Neural progenitor cell (in vitro differentiated cells): ENCODE data around the gene PNP. TPM values are rescaled to one million over a fixed set of nuclear protein-coding genes. Genes with fewer than 3 reads are reported as not detected.

ENCODE experiments used
- DNase-seq: peaks from one replicate; pipeline ENCODE4 v3.0.0-alpha.2; 2016; ENCODE audit warnings: low spot score
- H2AFZ ChIP-seq: fragments of 200-600 bp; sonication (generic); replicated peaks from 2 replicates; pipeline ENCODE4 v1.6.1; 2016; ENCODE audit warnings: antibody characterized with exemption
- H3F3A ChIP-seq: fragments of 200-600 bp; sonication (generic); 2 replicates; pipeline ENCODE4 v1.6.1; 2016; ENCODE audit warnings: antibody characterized with exemption, low read depth
- H3K27ac ChIP-seq: fragments of 200-600 bp; sonication (generic); 2 replicates; pipeline ENCODE4 v1.5.1; 2016; ENCODE audit warnings: mild to moderate bottlenecking
- H3K27me3 ChIP-seq: fragments of 200-600 bp; sonication (generic); 2 replicates; pipeline ENCODE4 v1.6.1; 2016; ENCODE audit warnings: mild to moderate bottlenecking, moderate library complexity
- H3K36me3 ChIP-seq: fragments of 200-600 bp; sonication (generic); 2 replicates; pipeline ENCODE4 v1.5.1; 2016
- H3K4me1 ChIP-seq: fragments of 200-600 bp; sonication (generic); 2 replicates; pipeline ENCODE4 v1.6.1; 2016; ENCODE audit warnings: mixed run types
- H3K4me2 ChIP-seq: fragments of 200-600 bp; sonication (generic); 2 replicates; pipeline ENCODE4 v1.6.1; 2016
- H3K4me3 ChIP-seq: fragments of 200-600 bp; sonication (generic); 2 replicates; pipeline ENCODE4 v1.5.1; 2016
- H3K79me2 ChIP-seq: fragments of 200-600 bp; sonication (generic); 2 replicates; pipeline ENCODE4 v1.6.1; 2016; ENCODE audit warnings: low read depth
- H3K9ac ChIP-seq: fragments of 200-600 bp; sonication (generic); 2 replicates; pipeline ENCODE4 v1.6.1; 2016
- H3K9me3 ChIP-seq: fragments of 200-600 bp; sonication (generic); 2 replicates; pipeline ENCODE4 v1.5.1; 2016; ENCODE audit warnings: low read depth
- H4K20me1 ChIP-seq: fragments of 200-600 bp; sonication (generic); 2 replicates; pipeline ENCODE4 v1.6.1; 2016; ENCODE audit warnings: low read depth
- H3K27ac Mint-ChIP-seq: 3 replicates; pipeline ENCODE4 v1.8.0; 2021; ENCODE audit warnings: mixed read lengths
- H3K27me3 Mint-ChIP-seq: 2 replicates; pipeline ENCODE4 v1.8.0; 2022; ENCODE audit warnings: low read depth, mild to moderate bottlenecking, inconsistent platforms, moderate library complexity, mixed read lengths; ENCODE audit not compliant: insufficient read depth
- H3K36me3 Mint-ChIP-seq: 3 replicates; pipeline ENCODE4 v1.8.0; 2021; ENCODE audit warnings: mixed read lengths
- H3K4me1 Mint-ChIP-seq: 3 replicates; pipeline ENCODE4 v1.8.0; 2021; ENCODE audit warnings: mixed read lengths
- H3K4me3 Mint-ChIP-seq: 3 replicates; pipeline ENCODE4 v1.8.0; 2021; ENCODE audit warnings: mild to moderate bottlenecking, moderate library complexity, mixed read lengths
- H3K9me3 Mint-ChIP-seq: 3 replicates; pipeline ENCODE4 v1.8.0; 2020; ENCODE audit warnings: mixed read lengths
- CTCF ChIP-seq: fragments of 200-600 bp; sonication (generic); IDR thresholded peaks from 2 replicates; pipeline ENCODE4 v1.5.1; 2017; ENCODE audit warnings: antibody characterized with exemption, mild to moderate bottlenecking
- EZH2 ChIP-seq: fragments of 200-600 bp; sonication (generic); IDR thresholded peaks from 2 replicates; pipeline ENCODE4 v1.6.1; 2017; ENCODE audit warnings: antibody characterized with exemption, mild to moderate bottlenecking, moderate library complexity
- EZH2phosphoT487 ChIP-seq: fragments of 200-600 bp; sonication (generic); IDR thresholded peaks from 2 replicates; pipeline ENCODE4 v1.6.1; 2017; ENCODE audit warnings: antibody characterized with exemption
- total RNA-seq: library from RNA; depleted of rRNA; stranded (reverse); fragments of >200 nt; gene quantifications from 2 replicates; pipeline ENCODE4 v1.2.3, GENCODE V29; 2015; ENCODE audit warnings: low replicate concordance

PNP gene
- total RNA-seq, 1 donor from 2014 or later, result 43.6 TPM

GRCh38 chr14:20492486-20492885, 23.3 kb downstream of the PNP start:
- Histone ChIP-seq H3K4me3 (no peak overlapping the region), H3F3A (no peaks in the 10 kb centered on the region), H2AFZ (no peak overlapping the region), H3K27me3 (no peaks in the 10 kb centered on the region), H3K36me3 (no peaks in the 10 kb centered on the region), H3K9me3 (no peaks in the 10 kb centered on the region), H3K79me2 (no peaks in the 10 kb centered on the region), H4K20me1 (no peaks in the 10 kb centered on the region), H3K27ac (no peak overlapping the region), H3K9ac (no peak overlapping the region), H3K4me1 (no peaks in the 10 kb centered on the region), H3K4me2 (no peak overlapping the region)
- Mint-ChIP-seq H3K36me3 (no peaks in the 10 kb centered on the region), H3K27ac (no peak overlapping the region), H3K4me1 (peaks cover 3% of the 10 kb centered on the region), H3K4me3 (no peak overlapping the region), H3K27me3 (peaks cover 2% of the 10 kb centered on the region), H3K9me3 (no peaks in the 10 kb centered on the region)
- DNase-seq, result no peak
- TF ChIP-seq EZH2phosphoT487 (no peak), EZH2 (no peak), CTCF (no peak)

GRCh38 chr14:20493634-20494033, 24.4 kb downstream of the PNP start:
- Mint-ChIP-seq H3K27me3 (no peaks in the 10 kb centered on the region), H3K9me3 (no peaks in the 10 kb centered on the region), H3K4me3 (no peak overlapping the region), H3K27ac (no peak overlapping the region), H3K36me3 (no peaks in the 10 kb centered on the region), H3K4me1 (peaks cover 4% of the 10 kb centered on the region)
- Histone ChIP-seq H3K4me1 (no peaks in the 10 kb centered on the region), H3K27me3 (no peaks in the 10 kb centered on the region), H3K27ac (no peak overlapping the region), H3K9ac (no peak overlapping the region), H3K79me2 (no peaks in the 10 kb centered on the region), H3K4me3 (no peak overlapping the region), H4K20me1 (no peaks in the 10 kb centered on the region), H2AFZ (peak overlapping the region; percentile 57), H3K36me3 (no peaks in the 10 kb centered on the region), H3K4me2 (no peak overlapping the region), H3F3A (no peaks in the 10 kb centered on the region), H3K9me3 (no peaks in the 10 kb centered on the region)
- DNase-seq, result no peak
- TF ChIP-seq CTCF (no peak), EZH2 (no peak), EZH2phosphoT487 (no peak)

GRCh38 chr14:20494935-20495766, 25.9 kb downstream of the PNP start:
- Mint-ChIP-seq H3K4me3 (no peak overlapping the region), H3K27me3 (no peaks in the 10 kb centered on the region)

More at GRCh38 chr14:20494935-20495766, 25.9 kb downstream of the PNP start:
- H3K9me3 ChIP-seq, result no peaks in the 10 kb centered on the region
- Mint-ChIP-seq H3K36me3 (no peaks in the 10 kb centered on the region), H3K4me1 (peaks cover 12% of the 10 kb centered on the region), H3K27ac (no peak overlapping the region), H3K9me3 (no peaks in the 10 kb centered on the region)
- no peak overlapping the region for H3K4me2 ChIP-seq
- no peak overlapping the region for H3K9ac ChIP-seq
- no peak overlapping the region for H2AFZ ChIP-seq
- no peaks in the 10 kb centered on the region for H3K36me3 ChIP-seq
- no peak overlapping the region for H3K27ac ChIP-seq
- H3K4me3 ChIP-seq, result no peak overlapping the region
- H3K4me1 ChIP-seq, result peaks cover 6% of the 10 kb centered on the region
- TF ChIP-seq CTCF, result no peak
- no peak for TF ChIP-seq EZH2
- TF ChIP-seq EZH2phosphoT487, result no peak
- H3K79me2 ChIP-seq, result no peaks in the 10 kb centered on the region
- no peak for DNase-seq
- no peaks in the 10 kb centered on the region for H3F3A ChIP-seq
- no peaks in the 10 kb centered on the region for H3K27me3 ChIP-seq
- H4K20me1 ChIP-seq, result no peaks in the 10 kb centered on the region
